Brain microvascular endothelial cell (primary cell): ENCODE results near the gene ZNF576.

ENCODE experiments used
- DNase-seq: peaks from one replicate; pipeline ENCODE4 v3.0.0-alpha.2; 2020
- H3K27ac ChIP-seq: fragments of 250-450 bp; sonication (Bioruptor Pico); 2 replicates; pipeline ENCODE4 v1.5.1; 2020; ENCODE audit warnings: mild to moderate bottlenecking, moderate library complexity
- H3K27me3 ChIP-seq: fragments of 250-450 bp; sonication (Bioruptor Pico); replicated peaks from 2 replicates; pipeline ENCODE4 v1.5.1; 2020; ENCODE audit warnings: mild to moderate bottlenecking
- H3K36me3 ChIP-seq: fragments of 250-450 bp; sonication (Bioruptor Pico); replicated peaks from 2 replicates; pipeline ENCODE4 v1.5.1; 2020; ENCODE audit warnings: mild to moderate bottlenecking
- H3K4me3 ChIP-seq: 2 replicates; pipeline ENCODE4 v1.5.1; 2011; ENCODE audit warnings: low read depth, mild to moderate bottlenecking, control low read depth, low read length, moderate library complexity
- CTCF ChIP-seq: IDR thresholded peaks from 2 replicates; pipeline ENCODE4 v1.5.1; 2011; ENCODE audit warnings: low read depth, mild to moderate bottlenecking, moderate library complexity, low read length, control low read depth, inconsistent platforms; ENCODE audit errors: missing control alignments
- in situ Hi-C: cut with HindIII; loops from 2 replicates; pipeline ENCODE4 v1.10.0; 2017; ENCODE audit warnings: low sequenced_read_pairs, low pct_ligation_motif_present

Gene ZNF576

GRCh38 chr19:43610493-43610892, 14.1 kb downstream of the ZNF576 start:
- Histone ChIP-seq H3K27me3 (no peaks in the 10 kb centered on the region), H3K4me3 (no peak overlapping the region), H3K27ac (peak overlapping the region; percentile 35), H3K36me3 (peaks cover 11% of the 10 kb centered on the region)
- DNase-seq = peak; percentile 57
- in situ Hi-C loops = no loop called here
- no peak for TF ChIP-seq CTCF

GRCh38 chr19:43611788-43612187, 15.4 kb downstream of the ZNF576 start, which contains the start of gene SRRM5:
Gene SRRM5 (plus strand): TSS chr19:43612088. CDS start chr19:43612122, 34 bp downstream.
- H3K4me3 ChIP-seq = no peak within 1 kb of the TSS
- TF ChIP-seq CTCF = no peak
- H3K27ac ChIP-seq = peak within 1 kb of the TSS; percentile 35
- no peak for DNase-seq
- in situ Hi-C loops = no loop called here
- no peaks in the 10 kb centered on the region for H3K27me3 ChIP-seq
- peaks cover 10% of the 10 kb centered on the region for H3K36me3 ChIP-seq

GRCh38 chr19:43612374-43612773, 16.0 kb downstream of the ZNF576 start:
- H3K36me3 ChIP-seq = peaks cover 8% of the 10 kb centered on the region
- no peak for DNase-seq
- no peak overlapping the region for H3K4me3 ChIP-seq

GRCh38 chr19:43616306-43616705, 19.9 kb downstream of the ZNF576 start:
- in situ Hi-C loops = no loop called here
- H3K27ac ChIP-seq = no peak overlapping the region
- TF ChIP-seq CTCF = no peak
- H3K4me3 ChIP-seq = no peak overlapping the region
- H3K36me3 ChIP-seq = no peaks in the 10 kb centered on the region
- H3K27me3 ChIP-seq = no peaks in the 10 kb centered on the region
- DNase-seq = no peak

More at GRCh38 chr19:43612374-43612773, 16.0 kb downstream of the ZNF576 start:
- in situ Hi-C loops = no loop called here
- peak; percentile 12 for TF ChIP-seq CTCF
- Histone ChIP-seq H3K27ac (no peak overlapping the region), H3K27me3 (no peaks in the 10 kb centered on the region)

- in situ Hi-C loops = no loop called here
- no peak for DNase-seq
- H3K27me3 ChIP-seq = no peaks in the 10 kb centered on the region
- H3K27ac ChIP-seq = no peak overlapping the region
- no peak overlapping the region for H3K4me3 ChIP-seq
- TF ChIP-seq CTCF = no peak
- no peaks in the 10 kb centered on the region for H3K36me3 ChIP-seq
Measured at GRCh38 chr19:43616954-43617353, 20.6 kb downstream of the ZNF576 start.

- Histone ChIP-seq H3K27ac (peak overlapping the region; percentile 90), H3K36me3 (no peaks in the 10 kb centered on the region), H3K27me3 (no peaks in the 10 kb centered on the region), H3K4me3 (peak overlapping the region; percentile 79)
- no peak for TF ChIP-seq CTCF
- in situ Hi-C loops = no loop called here
- DNase-seq = peak; percentile 36
Measured at GRCh38 chr19:43618921-43619261, 22.5 kb downstream of the ZNF576 start.
